HFF-Myc (cell line): ENCODE measurements around the gene DIS3L.

Experiments
- DNase-seq: peaks from one replicate; pipeline ENCODE4 v3.0.0-alpha.2; 2011; ENCODE audit warnings: low read depth; ENCODE audit errors: extremely low read depth
- H3K4me3 ChIP-seq: replicated peaks from 2 replicates; pipeline ENCODE4 v1.5.1; 2011; ENCODE audit warnings: low read depth, mild to moderate bottlenecking, control low read depth, low read length
- CTCF ChIP-seq: IDR thresholded peaks from 2 replicates; pipeline ENCODE4 v1.5.1; 2012; ENCODE audit warnings: mild to moderate bottlenecking, low read depth, low read length, control low read depth; ENCODE audit errors: missing control alignments

The DIS3L gene

GRCh38 chr15:66284271-66284670, 9.1 kb upstream of the DIS3L start:
- DNase-seq = no peak
- H3K4me3 ChIP-seq = no peak overlapping the region
- TF ChIP-seq CTCF = no peak

- no peak for TF ChIP-seq CTCF
- DNase-seq = no peak
- no peak overlapping the region for H3K4me3 ChIP-seq
Measured at GRCh38 chr15:66285533-66286280, 7.7 kb upstream of the DIS3L start.

- no peak for DNase-seq
- peak; percentile 46 for TF ChIP-seq CTCF
- H3K4me3 ChIP-seq = no peak overlapping the region
Measured at GRCh38 chr15:66287461-66288057, 5.8 kb upstream of the DIS3L start.

- no peak overlapping the region for H3K4me3 ChIP-seq
- no peak for DNase-seq
- TF ChIP-seq CTCF = no peak
Measured at GRCh38 chr15:66288093-66288492, 5.3 kb upstream of the DIS3L start.

GRCh38 chr15:66288551-66289185, 4.7 kb upstream of the DIS3L start:
- no peak for TF ChIP-seq CTCF
- H3K4me3 ChIP-seq = no peak overlapping the region
- DNase-seq = no peak

GRCh38 chr15:66290007-66290406, 3.4 kb upstream of the DIS3L start:
- no peak for TF ChIP-seq CTCF
- H3K4me3 ChIP-seq = no peak overlapping the region
- no peak for DNase-seq
